ENCODE results near the gene NLGN3.

Gene NLGN3

DNA sequence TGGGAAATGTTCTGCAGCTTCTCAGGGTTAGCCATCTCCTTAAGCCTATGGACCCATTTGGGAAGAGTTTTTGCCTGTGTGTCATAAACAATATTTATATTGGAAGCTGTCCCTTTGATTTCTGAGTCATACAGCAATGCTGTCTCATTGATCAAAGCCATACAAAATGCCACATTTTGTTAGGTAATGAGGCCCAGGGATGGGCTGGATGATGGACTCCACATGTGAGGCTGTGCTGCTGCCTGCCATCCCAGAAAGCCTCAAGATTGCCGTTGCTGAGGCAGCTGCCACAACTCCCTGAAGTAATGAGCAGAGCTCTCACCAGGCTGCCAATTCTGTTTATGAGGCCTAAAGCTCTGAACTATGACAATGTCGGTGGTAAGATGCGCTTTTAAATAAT lies 66.2 kb downstream of the NLGN3 start:
- H3K79me2 ChIP-seq (ENCODE audit: insufficient read depth, low read length), result no peaks in the 10 kb centered on the region
- ATAC-seq (ENCODE audit: insufficient read depth, low read depth) (no peak), DNase-seq (no peak)
- no peak overlapping the region for H3K27ac ChIP-seq (ENCODE audit: low read length)
- TF ChIP-seq, protein P1, sequence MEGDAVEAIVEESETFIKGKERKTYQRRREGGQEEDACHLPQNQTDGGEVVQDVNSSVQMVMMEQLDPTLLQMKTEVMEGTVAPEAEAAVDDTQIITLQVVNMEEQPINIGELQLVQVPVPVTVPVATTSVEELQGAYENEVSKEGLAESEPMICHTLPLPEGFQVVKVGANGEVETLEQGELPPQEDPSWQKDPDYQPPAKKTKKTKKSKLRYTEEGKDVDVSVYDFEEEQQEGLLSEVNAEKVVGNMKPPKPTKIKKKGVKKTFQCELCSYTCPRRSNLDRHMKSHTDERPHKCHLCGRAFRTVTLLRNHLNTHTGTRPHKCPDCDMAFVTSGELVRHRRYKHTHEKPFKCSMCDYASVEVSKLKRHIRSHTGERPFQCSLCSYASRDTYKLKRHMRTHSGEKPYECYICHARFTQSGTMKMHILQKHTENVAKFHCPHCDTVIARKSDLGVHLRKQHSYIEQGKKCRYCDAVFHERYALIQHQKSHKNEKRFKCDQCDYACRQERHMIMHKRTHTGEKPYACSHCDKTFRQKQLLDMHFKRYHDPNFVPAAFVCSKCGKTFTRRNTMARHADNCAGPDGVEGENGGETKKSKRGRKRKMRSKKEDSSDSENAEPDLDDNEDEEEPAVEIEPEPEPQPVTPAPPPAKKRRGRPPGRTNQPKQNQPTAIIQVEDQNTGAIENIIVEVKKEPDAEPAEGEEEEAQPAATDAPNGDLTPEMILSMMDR (IDR thresholded peaks at IDR 0.05; ENCODE audit: borderline replicate concordance, extremely low read depth, low read length, poor library complexity, severe bottlenecking), result no peak
- TF ChIP-seq EZH2 (IDR thresholded peaks at IDR 0.05; ENCODE audit: borderline replicate concordance, low read depth, low read length, severe bottlenecking), result no peak
- no peak overlapping the region for H3K4me3 ChIP-seq (ENCODE audit: low read depth in 1 of 2, low read length in 2 of 2)
- no peaks in the 10 kb centered on the region for H4K20me1 ChIP-seq (ENCODE audit: insufficient read depth, low read length)
- H3K9me3 ChIP-seq (ENCODE audit: insufficient read depth, low read length, severe bottlenecking), result no peaks in the 10 kb centered on the region
- no peak overlapping the region for H3K4me2 ChIP-seq (ENCODE audit: insufficient read depth, low read length)
- H3K9ac ChIP-seq (ENCODE audit: low read depth, low read length), result no peak overlapping the region
- no peaks in the 10 kb centered on the region for H3K4me1 ChIP-seq (ENCODE audit: insufficient read depth, low read length)
- H2AFZ ChIP-seq (ENCODE audit: low read depth, low read length), result no peak overlapping the region
- H3K36me3 ChIP-seq (ENCODE audit: insufficient read depth, low read length), result no peaks in the 10 kb centered on the region
- H3K27me3 ChIP-seq (ENCODE audit: insufficient read depth, low read length, poor library complexity), result no peaks in the 10 kb centered on the region

DNA sequence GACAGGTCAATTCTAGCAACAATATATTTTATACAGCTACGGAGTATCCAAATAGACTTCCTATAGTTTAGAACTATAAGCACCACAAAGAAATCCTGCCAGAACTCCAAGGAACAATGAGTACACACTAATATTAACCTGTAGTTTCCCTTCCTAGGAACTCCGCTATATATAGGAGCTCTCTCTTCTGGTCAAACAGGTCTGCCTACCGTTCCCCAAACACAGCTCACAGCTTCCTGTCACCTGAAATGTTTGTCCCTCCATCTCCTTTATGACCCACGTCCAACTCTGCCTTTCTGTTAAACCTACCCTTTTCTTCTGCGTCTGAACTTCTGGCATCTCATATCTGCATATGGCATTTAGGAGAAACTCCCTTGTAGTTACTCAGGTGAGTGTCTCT lies 67.9 kb downstream of the NLGN3 start:
- Histone ChIP-seq H3K4me3 (ENCODE audit: low read depth in 1 of 2, low read length in 2 of 2) (no peak overlapping the region), H2AFZ (ENCODE audit: low read depth, low read length) (no peak overlapping the region), H3K27me3 (ENCODE audit: insufficient read depth, low read length, poor library complexity) (no peaks in the 10 kb centered on the region), H3K4me2 (ENCODE audit: insufficient read depth, low read length) (no peak overlapping the region), H3K9me3 (ENCODE audit: insufficient read depth, low read length, severe bottlenecking) (no peaks in the 10 kb centered on the region), H3K4me1 (ENCODE audit: insufficient read depth, low read length) (no peaks in the 10 kb centered on the region), H3K36me3 (ENCODE audit: insufficient read depth, low read length) (no peaks in the 10 kb centered on the region), H3K9ac (ENCODE audit: low read depth, low read length) (no peak overlapping the region), H4K20me1 (ENCODE audit: insufficient read depth, low read length) (no peaks in the 10 kb centered on the region), H3K27ac (ENCODE audit: low read length) (no peak overlapping the region), H3K79me2 (ENCODE audit: insufficient read depth, low read length) (no peaks in the 10 kb centered on the region)
- TF ChIP-seq EZH2 (IDR thresholded peaks at IDR 0.05; ENCODE audit: borderline replicate concordance, low read depth, low read length, severe bottlenecking), result no peak
- TF ChIP-seq, protein P1 (IDR thresholded peaks at IDR 0.05; ENCODE audit: borderline replicate concordance, extremely low read depth, low read length, poor library complexity, severe bottlenecking), result no peak
- DNase-seq, result no peak
- ATAC-seq (ENCODE audit: insufficient read depth, low read depth), result no peak

DNA sequence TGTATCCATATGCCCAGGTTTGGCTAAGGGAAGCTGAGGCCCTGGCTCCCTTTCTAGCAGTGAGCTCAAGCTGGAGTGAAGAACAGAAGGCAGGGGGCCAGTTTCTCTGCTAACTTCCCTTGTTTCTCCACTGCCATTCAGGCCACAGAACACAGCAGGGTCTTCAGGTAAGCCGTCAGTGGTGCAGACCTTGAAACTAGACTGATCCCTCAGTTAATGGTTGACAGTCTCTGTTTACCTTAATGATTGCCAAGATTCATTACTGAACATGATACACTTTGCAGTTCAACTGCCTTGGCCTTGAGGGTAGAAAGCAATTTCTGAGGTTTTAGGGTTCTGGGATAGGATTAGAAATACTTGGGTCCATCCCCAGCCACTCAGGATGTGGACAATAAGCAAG lies 69.5 kb downstream of the NLGN3 start:
- Histone ChIP-seq H3K9ac (ENCODE audit: low read depth, low read length) (no peak overlapping the region), H3K4me2 (ENCODE audit: insufficient read depth, low read length) (no peak overlapping the region)
- no peak for TF ChIP-seq EZH2 (IDR thresholded peaks at IDR 0.05; ENCODE audit: borderline replicate concordance, low read depth, low read length, severe bottlenecking)
- TF ChIP-seq, protein P1 (IDR thresholded peaks at IDR 0.05; ENCODE audit: borderline replicate concordance, extremely low read depth, low read length, poor library complexity, severe bottlenecking), result no peak

More for the DNA sequence above, 69.5 kb downstream of the NLGN3 start:
- H3K4me1 ChIP-seq (ENCODE audit: insufficient read depth, low read length), result no peaks in the 10 kb centered on the region
- no peaks in the 10 kb centered on the region for H3K36me3 ChIP-seq (ENCODE audit: insufficient read depth, low read length)
- no peaks in the 10 kb centered on the region for H3K79me2 ChIP-seq (ENCODE audit: insufficient read depth, low read length)
- H2AFZ ChIP-seq (ENCODE audit: low read depth, low read length), result no peak overlapping the region
- no peaks in the 10 kb centered on the region for H4K20me1 ChIP-seq (ENCODE audit: insufficient read depth, low read length)
- DNase-seq (no peak), ATAC-seq (ENCODE audit: insufficient read depth, low read depth) (no peak)
- no peak overlapping the region for H3K4me3 ChIP-seq (ENCODE audit: low read depth in 1 of 2, low read length in 2 of 2)
- no peaks in the 10 kb centered on the region for H3K9me3 ChIP-seq (ENCODE audit: insufficient read depth, low read length, severe bottlenecking)
- no peak overlapping the region for H3K27ac ChIP-seq (ENCODE audit: low read length)
- H3K27me3 ChIP-seq (ENCODE audit: insufficient read depth, low read length, poor library complexity), result no peaks in the 10 kb centered on the region
